Renal pelvis (tissue), 4 donors: Measurements from ENCODE around the gene GALNT15. TPM values are rescaled to one million over a fixed set of nuclear protein-coding genes. Genes with fewer than 3 reads are reported as not detected.

Experiments used
- DNase-seq: peaks from one replicate; pipeline ENCODE4 v3.0.0-alpha.2; 2013
- polyA plus RNA-seq, 3 donors: library from polyadenylated mRNA; unstranded; fragments of 120-200 nt; gene quantifications; one replicate each; pipeline ENCODE4 v1.2.1, GENCODE V29; 2013; ENCODE audit not compliant: insufficient read length in 3 of 3

The GALNT15 gene
- polyA plus RNA-seq, 3 donors, result 2.2 to 3.1 (median 3.0) TPM

DNA sequence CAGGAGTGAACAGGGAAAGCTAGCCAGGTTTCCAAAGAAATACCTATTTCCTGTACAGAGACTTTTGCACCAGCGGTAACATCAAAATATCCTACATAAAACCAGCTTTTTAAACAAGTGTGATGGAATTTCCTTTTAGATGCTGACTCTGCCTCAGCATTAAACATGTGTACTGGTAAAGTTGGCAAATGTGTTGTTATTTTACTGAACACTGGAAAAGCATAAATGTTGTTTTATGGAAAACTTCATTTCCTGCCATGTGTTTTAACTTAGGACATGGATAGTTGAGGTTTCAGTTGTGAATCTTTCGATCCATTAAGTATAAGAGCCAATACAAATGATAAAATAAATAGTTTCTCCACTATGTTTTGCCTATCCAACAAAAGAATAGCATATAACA, 106.2 kb downstream of the GALNT15 start:
- no peak for DNase-seq

Other genes with a start within 250 kb of the GALNT15 start
- 10 to 100 TPM; 21.9 to 25.5 (median 24.7) TPM for gene DPH3, start 90.3 kb downstream of the GALNT15 start, polyA plus RNA-seq
- gene OXNAD1, start 90.5 kb downstream of the GALNT15 start, polyA plus RNA-seq, result 10 to 100 TPM; 16.6 to 22.3 (median 20.1) TPM